HG03432 (cell line): Measurements from ENCODE around the gene ADAM12.
"Not testable (repeated sequence)": the region's sequence is repeated elsewhere in the genome, so short reads cannot be mapped to it uniquely, and the experiment has no call there.

ENCODE experiments used
- ATAC-seq: cut with Tn5 transposase; IDR thresholded peaks from one replicate; pipeline ENCODE4 v1.9.1; 2021; ENCODE audit warnings: mild to moderate bottlenecking, moderate library complexity; ENCODE audit not compliant: unreplicated experiment

The ADAM12 gene

DNA sequence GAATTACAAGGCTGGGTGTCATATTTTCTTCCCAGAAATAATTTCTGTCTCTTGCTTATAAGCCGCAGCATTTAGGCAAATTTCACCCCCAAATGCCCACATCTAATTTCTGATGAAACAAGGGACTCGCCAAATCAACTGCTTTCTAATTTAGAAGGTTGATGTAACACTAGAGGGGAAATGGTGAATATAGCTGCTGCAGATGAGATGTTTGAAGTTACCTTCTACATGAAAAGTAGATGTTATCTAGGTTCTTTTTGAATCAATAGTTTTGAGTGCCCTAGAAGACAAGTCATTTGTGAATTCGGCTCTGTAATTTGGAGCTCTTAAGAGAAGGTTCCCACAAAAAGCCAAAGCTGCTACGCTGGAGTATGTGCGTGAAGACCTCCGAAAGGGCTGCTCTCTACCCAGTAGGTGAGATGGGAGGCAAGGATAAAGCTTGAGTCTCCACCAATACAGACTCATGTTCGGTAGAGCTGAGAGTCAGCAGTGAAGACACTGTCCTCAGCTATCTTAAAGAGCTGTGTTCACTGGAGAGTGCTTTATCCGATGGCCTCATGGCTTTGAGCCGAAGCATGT, 392.5 kb downstream of the ADAM12 start:
- ATAC-seq: no peak

DNA sequence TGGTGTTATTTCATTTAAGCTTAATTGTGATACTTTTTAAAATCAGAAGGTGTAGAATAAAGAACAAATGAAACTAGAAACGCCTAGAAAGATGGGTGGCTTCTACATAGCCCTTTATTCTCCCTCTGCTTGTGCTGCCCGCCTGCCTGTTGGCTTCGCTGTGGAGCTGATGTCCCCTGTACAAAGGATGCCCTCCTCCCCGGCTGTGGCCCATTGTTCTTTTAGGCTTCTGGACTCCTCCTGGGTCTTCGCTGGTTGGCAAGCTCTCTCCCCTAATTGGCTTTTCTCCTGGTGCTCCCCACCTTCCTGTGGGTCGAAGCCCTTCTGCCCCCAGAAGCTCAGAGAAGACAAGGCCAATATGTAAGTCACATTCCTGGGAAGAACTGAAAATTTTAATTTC, 393.7 kb downstream of the ADAM12 start:
- no peak for ATAC-seq

GRCh38 chr10:125992254-125992653, 396.0 kb downstream of the ADAM12 start:
- ATAC-seq: no peak

DNA sequence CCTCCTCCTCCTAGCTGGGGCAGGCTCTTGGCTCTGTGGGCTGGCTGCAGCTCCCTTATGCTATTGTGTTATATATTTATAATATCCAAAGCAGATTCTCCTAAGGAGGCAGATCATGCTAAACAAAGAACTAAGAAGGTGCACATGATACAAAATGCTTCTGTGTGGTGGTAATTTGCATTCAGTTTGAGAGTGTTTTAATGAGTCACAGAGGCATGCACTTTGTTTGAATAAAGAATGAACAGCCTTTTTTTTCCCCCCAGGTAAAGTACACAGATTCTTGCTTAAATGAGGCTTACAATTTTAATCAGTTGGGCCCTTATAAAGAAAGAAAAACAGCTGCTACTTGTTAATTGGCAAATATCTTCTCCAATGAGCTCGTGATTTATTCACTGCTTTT, 396.9 kb downstream of the ADAM12 start:
- no peak for ATAC-seq

DNA sequence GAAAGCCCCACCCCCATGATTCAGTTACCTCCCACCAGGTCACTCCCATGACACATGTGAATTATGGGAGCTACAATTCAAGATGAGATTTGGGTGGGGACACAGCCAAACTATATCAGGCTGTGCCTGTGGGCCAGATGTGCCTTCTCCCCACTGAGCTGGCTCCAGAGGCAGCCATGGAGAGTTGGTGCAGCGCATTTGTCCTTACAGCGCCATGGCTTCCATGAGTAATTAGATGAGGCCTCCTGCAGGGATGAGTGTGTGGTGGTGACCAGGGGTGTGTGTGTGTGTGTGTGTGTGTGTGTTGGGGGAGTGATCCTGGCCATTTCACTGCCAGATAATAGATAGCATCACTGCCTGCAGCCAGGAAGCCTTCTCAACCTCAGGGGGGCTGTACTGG, 397.3 kb downstream of the ADAM12 start:
- ATAC-seq: no peak

- no peak for ATAC-seq
Observed at GRCh38 chr10:125989791-125990190, 398.5 kb downstream of the ADAM12 start.

DNA sequence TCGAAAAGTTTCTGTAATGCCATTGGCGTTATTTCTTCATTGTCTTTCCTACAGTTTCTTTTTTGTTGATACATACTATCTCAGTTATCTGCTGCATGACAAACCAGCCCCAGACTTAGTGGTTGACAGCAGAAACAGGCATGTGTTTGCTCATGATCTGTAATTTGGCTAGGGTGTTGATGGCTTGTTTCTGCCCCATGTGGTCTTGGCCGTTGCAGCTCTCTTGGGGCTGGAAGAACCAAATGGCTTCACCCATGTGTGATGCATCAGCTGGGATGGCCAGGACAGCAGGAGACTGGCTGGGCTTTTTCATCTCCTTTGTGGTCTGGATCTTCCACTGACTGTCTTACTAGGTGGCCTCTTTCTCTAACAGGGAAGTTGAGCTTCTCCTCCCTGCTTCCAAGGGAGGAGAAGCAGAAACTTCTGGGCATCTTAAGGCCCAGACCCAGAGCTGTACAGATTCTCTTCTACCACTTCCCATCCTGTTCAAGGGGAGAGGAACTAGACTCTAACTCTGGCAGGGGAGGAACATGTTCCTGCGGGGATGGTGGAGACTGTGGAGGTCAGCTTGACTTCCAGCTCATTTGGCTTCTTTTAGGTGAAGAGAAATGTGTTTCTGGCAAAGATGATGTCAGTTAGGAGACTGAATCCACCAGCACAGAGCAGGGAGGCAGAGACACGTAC, 402.6 kb downstream of the ADAM12 start:
- ATAC-seq: no peak

- no peak for ATAC-seq
Observed at GRCh38 chr10:125984865-125985495, 403.3 kb downstream of the ADAM12 start.

DNA sequence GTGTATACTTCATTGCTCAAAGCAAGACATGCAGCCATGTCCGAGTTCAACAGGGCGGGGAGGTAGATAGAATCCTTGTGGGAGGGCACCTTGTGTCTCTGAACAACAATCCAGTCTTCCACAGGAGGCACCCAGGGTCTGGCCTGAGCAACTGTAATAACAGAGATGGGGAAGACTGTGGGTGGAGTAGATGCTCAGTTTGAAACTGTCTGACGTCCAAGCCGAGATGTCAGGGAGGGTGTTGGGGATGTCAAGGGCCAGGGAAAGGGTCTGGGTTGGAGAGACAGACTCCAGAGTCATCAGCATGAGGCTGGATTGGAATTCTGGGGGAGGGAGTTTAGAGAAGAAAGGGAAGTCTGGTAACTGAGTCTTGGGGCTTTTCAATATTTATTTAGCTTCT, 403.9 kb downstream of the ADAM12 start:
- no peak for ATAC-seq

- ATAC-seq: no peak
Observed at GRCh38 chr10:125983656-125984055, 404.6 kb downstream of the ADAM12 start.

DNA sequence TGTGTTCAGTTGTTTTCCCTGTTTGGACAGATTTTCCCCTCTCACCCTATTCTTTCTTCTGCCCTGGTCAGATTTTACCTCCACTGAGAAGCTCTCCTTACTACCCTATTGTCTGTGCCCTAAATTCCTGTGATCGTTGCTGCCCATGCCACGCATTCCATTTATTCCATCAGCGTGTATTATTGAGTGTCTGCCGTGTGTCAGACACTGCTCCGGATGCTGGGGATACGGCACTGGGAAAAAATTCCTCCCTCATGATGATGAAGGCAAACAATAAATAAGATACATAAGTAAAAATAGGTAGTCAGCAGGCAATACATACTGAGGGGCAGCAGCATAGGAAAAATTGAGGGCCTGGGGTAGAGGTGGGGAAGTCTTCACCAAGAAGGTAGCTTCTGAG, 405.1 kb downstream of the ADAM12 start:
- ATAC-seq: no peak

- ATAC-seq: peak; percentile 80
Observed at GRCh38 chr10:125982260-125982948, 405.9 kb downstream of the ADAM12 start.

DNA sequence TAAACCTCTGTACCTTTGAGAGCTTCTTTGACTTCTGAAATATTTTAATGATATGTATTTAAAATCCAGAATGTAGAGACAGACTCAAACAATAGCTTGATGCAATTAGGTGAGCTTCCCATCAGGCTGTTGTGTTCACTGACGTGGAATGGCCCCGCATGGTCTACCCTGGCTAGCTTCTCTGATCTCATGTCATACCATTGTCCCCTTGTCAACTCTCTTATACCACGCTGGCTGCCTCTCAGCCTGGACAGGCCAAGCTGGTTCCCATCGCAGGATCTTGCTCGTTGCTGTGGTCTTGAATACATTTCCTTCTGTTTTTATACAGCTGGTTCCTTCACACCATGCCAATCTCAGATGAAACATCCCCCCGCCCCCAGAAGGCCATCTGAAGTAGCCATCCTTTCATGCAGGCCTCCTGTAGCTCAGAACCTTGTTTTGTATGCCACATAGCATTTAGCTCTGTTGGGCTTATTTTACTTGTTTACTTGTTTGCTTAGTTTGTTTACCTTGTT, 407.7 kb downstream of the ADAM12 start:
- ATAC-seq: no peak

DNA sequence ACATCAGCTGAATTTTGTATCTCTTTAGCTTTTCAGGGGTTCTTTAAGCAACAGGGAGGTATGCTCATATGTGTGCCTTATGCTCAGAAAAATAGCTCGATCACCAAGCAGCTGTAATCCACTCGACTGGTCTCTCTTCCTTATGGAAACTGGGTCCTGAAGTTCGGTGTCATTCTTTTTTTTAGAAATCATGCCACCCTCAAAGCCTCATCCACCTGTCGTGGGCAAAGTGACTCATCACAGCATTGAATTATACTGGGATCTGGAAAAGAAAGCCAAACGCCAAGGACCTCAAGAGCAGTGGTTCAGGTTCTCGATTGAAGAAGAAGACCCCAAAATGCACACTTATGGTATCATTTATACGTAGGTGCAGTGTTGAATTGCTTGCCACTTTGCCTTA, 408.3 kb downstream of the ADAM12 start:
- no peak for ATAC-seq

DNA sequence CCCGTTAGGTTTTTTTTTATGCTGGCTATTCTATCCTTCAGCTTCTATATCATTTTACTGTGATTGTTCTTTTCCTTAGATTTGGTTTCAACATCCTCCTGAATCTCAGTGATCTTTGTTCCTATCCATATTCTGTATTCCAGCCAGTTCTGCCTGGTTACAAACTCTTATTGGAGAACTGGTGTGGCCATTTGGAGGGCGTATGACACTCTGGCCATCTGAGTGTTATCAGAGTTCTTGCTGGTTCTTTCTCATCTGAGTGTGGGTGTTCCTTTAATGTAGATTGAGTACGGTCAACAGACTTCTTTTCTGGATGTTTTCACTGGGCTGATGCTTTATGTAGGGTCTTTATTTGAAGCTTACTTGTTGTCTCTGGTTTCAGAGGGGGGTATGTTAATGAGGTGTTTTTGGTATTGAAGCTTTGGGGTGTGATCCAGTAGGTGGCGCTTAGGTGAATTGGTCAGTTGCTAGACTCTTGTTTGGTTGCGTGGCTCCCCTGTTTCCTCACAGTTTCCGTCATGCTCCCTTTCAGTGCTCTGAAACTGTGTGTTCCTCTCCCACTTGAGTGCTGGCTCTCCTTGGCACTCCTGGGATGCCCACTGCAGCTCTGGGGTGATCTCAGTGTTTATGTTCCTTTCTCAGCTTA, 411.2 kb downstream of the ADAM12 start:
- no peak for ATAC-seq

GRCh38 chr10:125970077-125970630, 418.1 kb downstream of the ADAM12 start:
- not testable (repeated sequence) for ATAC-seq

GRCh38 chr10:125967533-125967932, 420.7 kb downstream of the ADAM12 start:
- ATAC-seq: no peak

DNA sequence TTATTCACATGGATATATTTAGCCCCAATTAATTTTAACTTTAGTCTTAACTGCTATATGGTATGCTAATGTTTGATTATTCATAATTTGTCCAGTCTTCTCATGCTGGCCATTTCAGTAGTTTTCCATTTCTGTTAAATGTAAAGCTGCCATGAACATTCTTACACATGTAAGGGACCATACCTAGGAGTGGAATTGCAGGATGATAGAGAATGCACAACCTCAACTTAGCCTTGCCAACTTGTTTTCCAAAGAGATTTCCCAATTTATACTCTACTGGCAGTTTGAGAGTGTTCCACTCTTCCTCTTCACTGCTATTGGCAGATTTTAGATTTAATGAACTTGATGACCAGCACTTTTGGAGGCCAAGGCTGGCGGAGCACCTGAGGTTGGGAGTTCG, 423.7 kb downstream of the ADAM12 start:
- no peak for ATAC-seq
